Esophagus muscularis mucosa (tissue), 4 donors: ENCODE results near the gene TNFRSF14.

Experiments
- CTCF ChIP-seq, 3 experiments: fragments of 200-600 bp in 2 of 3; fragments of 450-650 bp in 1 of 3; sonication (generic) in 2 of 3; IDR thresholded peaks; one replicate each; pipeline ENCODE4 v1.5.1; 2017 to 2019; ENCODE audit warnings: antibody characterized with exemption in 3 of 3, mild to moderate bottlenecking in 2 of 3, moderate library complexity in 1 of 3
- EP300 ChIP-seq: sonication (generic); formaldehyde crosslinking; IDR thresholded peaks from one replicate; pipeline ENCODE4 v1.6.1; 2017; ENCODE audit warnings: antibody characterized with exemption
- POLR2A ChIP-seq: fragments of 450-650 bp; IDR thresholded peaks from one replicate; pipeline ENCODE4 v1.6.1; 2017; ENCODE audit warnings: antibody characterized with exemption, moderate library complexity, mild to moderate bottlenecking, low read depth

DNA sequence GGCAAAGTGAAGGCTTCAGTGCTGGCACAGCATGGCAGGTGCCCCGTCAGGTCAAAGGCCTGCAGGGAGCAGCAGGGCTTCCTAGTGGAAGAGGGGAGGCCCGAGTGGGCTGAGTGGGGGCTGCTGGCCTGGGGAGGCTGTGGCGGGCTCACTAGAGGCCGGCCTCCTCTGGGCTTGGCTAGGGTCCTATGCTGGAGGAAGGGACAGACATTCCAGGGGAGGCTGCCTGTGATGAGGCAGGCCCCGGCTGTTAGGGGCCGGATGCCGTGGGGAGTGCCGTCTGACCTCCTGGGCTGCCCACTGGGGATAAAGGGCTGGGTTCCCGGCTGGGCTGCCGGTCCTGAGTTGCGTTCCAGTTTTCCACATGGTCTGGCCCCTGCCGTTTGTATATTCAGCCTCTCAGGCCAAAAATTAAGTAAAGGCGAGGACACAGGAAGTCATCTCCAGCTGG lies 51.5 kb downstream of the TNFRSF14 start:
- TF ChIP-seq CTCF (IDR thresholded peaks at IDR 0.05) = no peak
- no peak for TF ChIP-seq POLR2A
- TF ChIP-seq EP300 = no peak
